Measurements from ENCODE around the gene NRN1L. TPM values are rescaled to one million over a fixed set of nuclear protein-coding genes. Genes with fewer than 3 reads are reported as not detected.
"Not testable (repeated sequence)": the region's sequence is repeated elsewhere in the genome, so short reads cannot be mapped to it uniquely, and the experiment has no call there.

The NRN1L gene
- total RNA-seq, 1 donor from 2014 or later: 1.4 TPM

DNA sequence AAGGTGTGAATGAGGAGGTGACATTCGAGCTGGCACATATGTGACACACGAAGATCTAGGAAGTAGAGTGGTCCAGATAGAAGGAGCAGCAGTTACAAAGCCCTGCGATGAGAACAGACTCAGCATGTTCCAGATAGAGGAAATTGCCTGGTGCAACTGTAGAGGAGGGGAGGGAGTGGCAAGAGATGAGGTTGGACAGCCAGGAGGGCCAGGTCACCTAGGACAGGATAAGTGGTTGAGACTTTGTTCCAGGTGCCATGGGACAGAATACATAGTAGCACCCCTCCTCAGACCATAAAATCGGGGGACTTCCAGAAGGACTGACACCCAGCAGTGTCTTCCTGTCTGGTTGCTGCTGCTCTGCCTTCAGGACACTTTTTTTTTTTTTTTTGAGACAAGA lies 26.2 kb upstream of the NRN1L start:
- ChIA-PET CTCF (no interaction called here), POLR2A (no interaction called here)
- TF ChIP-seq, protein P1, sequence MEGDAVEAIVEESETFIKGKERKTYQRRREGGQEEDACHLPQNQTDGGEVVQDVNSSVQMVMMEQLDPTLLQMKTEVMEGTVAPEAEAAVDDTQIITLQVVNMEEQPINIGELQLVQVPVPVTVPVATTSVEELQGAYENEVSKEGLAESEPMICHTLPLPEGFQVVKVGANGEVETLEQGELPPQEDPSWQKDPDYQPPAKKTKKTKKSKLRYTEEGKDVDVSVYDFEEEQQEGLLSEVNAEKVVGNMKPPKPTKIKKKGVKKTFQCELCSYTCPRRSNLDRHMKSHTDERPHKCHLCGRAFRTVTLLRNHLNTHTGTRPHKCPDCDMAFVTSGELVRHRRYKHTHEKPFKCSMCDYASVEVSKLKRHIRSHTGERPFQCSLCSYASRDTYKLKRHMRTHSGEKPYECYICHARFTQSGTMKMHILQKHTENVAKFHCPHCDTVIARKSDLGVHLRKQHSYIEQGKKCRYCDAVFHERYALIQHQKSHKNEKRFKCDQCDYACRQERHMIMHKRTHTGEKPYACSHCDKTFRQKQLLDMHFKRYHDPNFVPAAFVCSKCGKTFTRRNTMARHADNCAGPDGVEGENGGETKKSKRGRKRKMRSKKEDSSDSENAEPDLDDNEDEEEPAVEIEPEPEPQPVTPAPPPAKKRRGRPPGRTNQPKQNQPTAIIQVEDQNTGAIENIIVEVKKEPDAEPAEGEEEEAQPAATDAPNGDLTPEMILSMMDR (IDR thresholded peaks at IDR 0.05): no peak
- H3K36me3 Mint-ChIP-seq (ENCODE audit: low read depth): peaks cover 21% of the 10 kb centered on the region
- H3K27ac Mint-ChIP-seq: peak overlapping the region; percentile 13
- no peaks in the 10 kb centered on the region for H3K9me3 Mint-ChIP-seq
- DNase-seq (no peak), ATAC-seq (ENCODE audit: low read depth) (no peak)
- intact Hi-C loops (cut with micrococcal nuclease): no loop called here
- H3K4me1 Mint-ChIP-seq: peaks cover 16% of the 10 kb centered on the region
- no peaks in the 10 kb centered on the region for H3K27me3 Mint-ChIP-seq
- H3K4me3 Mint-ChIP-seq: no peak overlapping the region

DNA sequence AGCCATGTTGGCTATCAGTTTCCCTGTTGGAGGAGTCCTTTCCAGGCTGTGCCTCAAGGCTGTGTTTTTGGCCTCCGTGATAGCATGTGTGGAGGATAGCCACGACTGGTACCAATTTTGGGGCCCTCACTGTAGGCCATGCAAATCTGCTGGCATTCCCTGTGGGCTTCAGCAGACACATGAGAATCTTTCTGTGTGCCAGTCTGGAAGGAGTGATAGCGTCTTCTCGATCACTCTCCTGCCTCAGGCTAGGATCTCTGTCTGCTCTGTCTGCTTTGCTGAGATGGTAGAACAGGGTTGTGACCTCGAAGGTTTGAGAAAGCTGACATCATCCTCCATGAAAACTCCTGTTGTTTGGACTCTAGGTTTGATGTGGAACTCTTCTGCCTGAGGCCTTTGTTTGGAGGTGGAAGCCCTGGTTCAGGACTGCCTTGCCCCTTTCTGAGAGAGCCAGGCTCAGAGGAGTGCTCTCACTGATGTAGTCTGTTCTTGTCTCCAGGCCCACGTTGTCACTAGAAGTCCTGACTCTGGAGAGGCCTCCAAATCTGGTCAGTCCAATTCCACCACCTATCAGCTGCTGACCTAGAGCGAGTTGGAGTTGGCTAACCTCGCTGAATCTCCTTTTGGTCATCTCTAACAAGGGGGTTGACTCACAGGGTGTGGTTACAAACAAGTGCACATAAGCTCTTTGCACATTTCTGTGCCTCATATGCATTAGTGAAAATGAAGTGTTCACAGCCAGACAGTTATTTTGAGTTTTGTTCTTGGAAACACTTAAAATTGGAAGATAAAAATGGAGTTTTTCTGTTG lies 23.9 kb upstream of the NRN1L start:
- Mint-ChIP-seq H3K9me3 (no peaks in the 10 kb centered on the region), H3K4me3 (no peak overlapping the region), H3K27ac (no peak overlapping the region), H3K36me3 (ENCODE audit: low read depth) (peaks cover 25% of the 10 kb centered on the region), H3K27me3 (no peaks in the 10 kb centered on the region), H3K4me1 (peaks cover 16% of the 10 kb centered on the region)
- TF ChIP-seq, protein P1 (IDR thresholded peaks at IDR 0.05): no peak
- intact Hi-C loops (cut with micrococcal nuclease): no loop called here
- CTCF ChIA-PET: interaction anchor here (3.5 kb wide), 1 partner anchor 44 kb away, joined by 13 read pairs; no protein-coding TSS in a partner anchor
- DNase-seq (no peak), ATAC-seq (ENCODE audit: low read depth) (no peak)
- POLR2A ChIA-PET: no interaction called here

DNA sequence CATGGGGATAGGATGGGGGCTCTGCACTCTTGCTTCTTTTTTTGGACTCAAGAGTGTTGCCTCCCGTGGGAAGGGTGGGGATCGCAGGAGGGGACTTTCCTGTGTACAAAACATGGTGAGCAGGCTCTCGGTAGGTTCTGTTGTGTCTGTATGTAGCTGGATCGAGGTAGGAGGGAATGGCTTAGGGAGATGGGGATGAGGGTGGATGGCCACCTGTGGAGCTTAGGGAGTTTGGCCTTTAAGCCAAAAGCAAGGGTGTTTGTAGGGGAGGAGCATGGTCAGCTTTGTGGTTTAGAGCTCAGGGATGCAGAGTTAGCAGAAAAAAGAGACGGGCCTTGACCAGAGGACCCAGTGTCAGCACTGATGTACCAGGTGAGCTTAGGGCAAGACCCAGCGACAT lies 22.8 kb upstream of the NRN1L start:
- Mint-ChIP-seq H3K27ac (no peak overlapping the region), H3K4me1 (peaks cover 14% of the 10 kb centered on the region), H3K27me3 (no peaks in the 10 kb centered on the region), H3K36me3 (ENCODE audit: low read depth) (peaks cover 34% of the 10 kb centered on the region), H3K4me3 (no peak overlapping the region), H3K9me3 (no peaks in the 10 kb centered on the region)
- DNase-seq (no peak), ATAC-seq (ENCODE audit: low read depth) (no peak)
- CTCF ChIA-PET: interaction anchor here (3.5 kb wide), 1 partner anchor 46 kb away, joined by 13 read pairs; no protein-coding TSS in a partner anchor
- TF ChIP-seq, protein P1 (IDR thresholded peaks at IDR 0.05): no peak
- intact Hi-C loops (cut with micrococcal nuclease): no loop called here
- POLR2A ChIA-PET: no interaction called here

DNA sequence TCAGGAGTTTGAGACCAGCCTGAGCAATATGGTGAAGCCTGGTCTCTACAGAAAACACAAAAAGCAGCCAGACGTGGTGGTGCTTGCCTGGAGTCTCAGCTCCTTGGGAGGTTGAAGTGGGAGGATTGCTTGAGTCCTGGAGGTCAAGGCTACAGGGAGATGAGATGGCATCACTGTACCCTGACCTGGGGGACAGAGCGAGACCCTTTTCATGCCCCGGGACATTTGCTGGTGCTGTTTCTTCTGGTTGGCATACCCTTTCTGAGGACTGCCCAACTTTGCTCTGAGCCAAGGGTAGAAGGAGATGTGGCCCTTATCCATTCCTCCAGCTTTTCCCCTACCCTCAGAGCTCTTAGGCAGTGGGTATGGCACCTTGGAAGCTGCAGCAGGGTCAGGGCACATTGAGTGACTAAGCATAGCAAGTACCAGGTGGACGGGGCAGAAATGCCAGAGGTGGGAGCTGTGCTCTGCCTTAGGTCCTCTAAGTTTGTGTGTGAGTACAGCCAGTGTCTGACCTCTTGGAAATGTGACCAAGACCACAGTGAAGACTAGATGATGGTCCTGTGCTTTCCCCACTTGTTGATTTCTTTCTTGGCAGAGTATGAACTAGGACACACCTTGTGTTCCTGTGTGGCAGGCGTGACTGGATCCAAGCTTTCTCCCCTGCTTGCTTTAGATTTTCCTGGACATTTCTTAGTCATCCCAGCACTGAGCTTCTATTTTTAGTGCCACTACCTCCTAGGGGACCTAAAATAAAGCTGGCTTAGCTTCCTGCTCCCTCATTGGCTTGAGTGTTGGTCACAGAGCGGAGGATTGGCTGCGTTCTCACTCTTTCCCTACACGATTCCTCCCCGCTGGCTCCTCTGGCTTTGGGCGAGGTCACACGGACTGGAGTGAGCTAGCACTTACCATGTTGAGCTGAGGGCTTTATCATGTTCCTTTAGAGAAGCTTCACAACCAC lies 21.8 kb upstream of the NRN1L start:
- H3K9me3 Mint-ChIP-seq: no peaks in the 10 kb centered on the region
- TF ChIP-seq, protein P1 (IDR thresholded peaks at IDR 0.05): no peak
- no peak for ATAC-seq (ENCODE audit: low read depth)
- H3K27me3 Mint-ChIP-seq: no peaks in the 10 kb centered on the region
- intact Hi-C loops (cut with micrococcal nuclease): no loop called here
- H3K27ac Mint-ChIP-seq: no peak overlapping the region
- POLR2A ChIA-PET: no interaction called here
- no peak overlapping the region for H3K4me3 Mint-ChIP-seq
- peaks cover 36% of the 10 kb centered on the region for H3K36me3 Mint-ChIP-seq (ENCODE audit: low read depth)
- peaks cover 8% of the 10 kb centered on the region for H3K4me1 Mint-ChIP-seq
- no peak for DNase-seq
- CTCF ChIA-PET: interaction anchor here (1.1 to 3.5 kb wide), 3 partner anchors 20 to 190 kb away, joined by 4 to 13 read pairs (median 4); no protein-coding TSS in a partner anchor

DNA sequence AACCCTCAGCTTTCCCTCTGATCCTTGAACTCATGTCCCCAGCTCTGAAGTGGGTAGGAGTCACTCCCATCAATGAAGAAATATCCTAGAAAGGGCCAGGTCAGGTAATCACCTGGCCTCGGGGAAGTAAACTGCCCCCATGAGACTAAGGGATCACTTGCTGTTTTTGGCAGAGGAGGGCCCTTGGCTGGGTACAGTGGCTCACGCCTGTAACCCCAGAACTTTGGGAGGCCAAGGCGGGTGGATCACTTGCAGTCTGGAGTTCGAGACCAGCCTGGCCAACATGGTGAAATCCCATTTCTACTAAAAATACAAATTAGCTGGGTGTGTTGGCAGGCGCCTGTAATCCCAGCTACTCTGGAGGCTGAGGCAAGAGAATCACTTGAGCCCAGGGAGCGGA lies 20.6 kb upstream of the NRN1L start:
- not testable (repeated sequence) for DNase-seq

More for the DNA sequence above, 20.6 kb upstream of the NRN1L start:
- H3K4me1 Mint-ChIP-seq; POLR2A ChIA-PET; H3K4me3 Mint-ChIP-seq; H3K9me3 Mint-ChIP-seq; ATAC-seq (ENCODE audit: low read depth); intact Hi-C loops (cut with micrococcal nuclease); H3K27ac Mint-ChIP-seq; H3K27me3 Mint-ChIP-seq: not testable (repeated sequence)
- peaks cover 42% of the 10 kb centered on the region for H3K36me3 Mint-ChIP-seq (ENCODE audit: low read depth)
- CTCF ChIA-PET: interaction anchor here (3.5 kb wide), 1 partner anchor 48 kb away, joined by 13 read pairs; no protein-coding TSS in a partner anchor
